Measurements from ENCODE around the gene LRIG1. TPM values are rescaled to one million over a fixed set of nuclear protein-coding genes. Genes with fewer than 3 reads are reported as not detected.

LRIG1 gene
- total and polyA plus RNA-seq, 10 of the 15 experiments (the other 5 are each of a cell fraction or from before 2014, with no cell fraction given) = 0.84 to 16.4 (median 8.1) TPM

- TF ChIP-seq SKIL (IDR thresholded peaks at IDR 0.05; ENCODE audit: low read depth, poor library complexity, severe bottlenecking) (no peak), ZBED1 (IDR thresholded peaks at IDR 0.05; ENCODE audit: borderline replicate concordance) (no peak), BCL3 (IDR thresholded peaks at IDR 0.05; ENCODE audit: borderline replicate concordance, insufficient read depth, low read depth, low read length, poor library complexity, severe bottlenecking) (no peak), SIX5 (IDR thresholded peaks at IDR 0.05; ENCODE audit: low read depth, low read length, severe bottlenecking) (no peak), ZBTB4 (CRISPR knock-in tag; IDR thresholded peaks at IDR 0.05) (no peak), JUND (IDR thresholded peaks at IDR 0.05; ENCODE audit: low read depth, low read length) (no peak)
Observed at GRCh38 chr3:66486646-66487045, 14.2 kb downstream of the LRIG1 start (continued).
